ENCODE results near the gene JOSD2.

Gene JOSD2

GRCh38 chr19:50482916-50483315 is 28.1 kb downstream of the JOSD2 start:
- no peak overlapping the region for H2AFZ ChIP-seq (ENCODE audit: low read length)
- no peaks in the 10 kb centered on the region for H3K4me1 ChIP-seq (ENCODE audit: low read length)
- H3K36me3 ChIP-seq (replicated peaks; ENCODE audit: insufficient read depth, low read length): 0 out of 2 replicates have a peak, but pooled peaks cover 5% of the 10 kb centered on the region
- no peak overlapping the region for H3K4me2 ChIP-seq (ENCODE audit: low read depth, low read length)
- TF ChIP-seq EZH2phosphoT487 (IDR thresholded peaks at IDR 0.05; ENCODE audit: low read length): no peak
- TF ChIP-seq CTCF (IDR thresholded peaks at IDR 0.05; ENCODE audit: low read length): no peak
- no peak for TF ChIP-seq EZH2 (optimal IDR thresholded peaks at IDR 0.05; ENCODE audit: low read depth, low read length)
- no peaks in the 10 kb centered on the region for H3K9me3 ChIP-seq (replicated peaks; ENCODE audit: insufficient read depth, low read length)
- H3K79me2 ChIP-seq (ENCODE audit: low read length): peaks cover 17% of the 10 kb centered on the region
- no peak for DNase-seq
- no peak overlapping the region for H3K4me3 ChIP-seq (ENCODE audit: low read length)
- no peaks in the 10 kb centered on the region for H3K9me2 ChIP-seq (replicated peaks; ENCODE audit: insufficient read depth, low read length)
- H3K27me3 ChIP-seq (replicated peaks; ENCODE audit: insufficient read depth, low read length): no peaks in the 10 kb centered on the region
- H4K20me1 ChIP-seq (ENCODE audit: insufficient read depth, low read length): 0 out of 2 replicates have a peak, but pooled peaks cover 3% of the 10 kb centered on the region
- H3F3A ChIP-seq (ENCODE audit: insufficient read depth, low read length): no peaks in the 10 kb centered on the region
- no peak overlapping the region for H3K27ac ChIP-seq (ENCODE audit: low read length)
- no peak overlapping the region for H3K9ac ChIP-seq (ENCODE audit: low read length)

GRCh38 chr19:50482271-50482855 is 28.6 kb downstream of the JOSD2 start:
- peaks cover 3% of the 10 kb centered on the region; the same call in 1 of the 2 replicates for H4K20me1 ChIP-seq (ENCODE audit: insufficient read depth, low read length)
- no peak overlapping the region for H3K9ac ChIP-seq (ENCODE audit: low read length)
- peaks cover 23% of the 10 kb centered on the region for H3K79me2 ChIP-seq (ENCODE audit: low read length)
- H3K4me1 ChIP-seq (ENCODE audit: low read length): no peaks in the 10 kb centered on the region
- H3K9me3 ChIP-seq (replicated peaks; ENCODE audit: insufficient read depth, low read length): no peaks in the 10 kb centered on the region
- H3F3A ChIP-seq (ENCODE audit: insufficient read depth, low read length): no peaks in the 10 kb centered on the region
- TF ChIP-seq EZH2phosphoT487 (IDR thresholded peaks at IDR 0.05; ENCODE audit: low read length) (no peak), CTCF (IDR thresholded peaks at IDR 0.05; ENCODE audit: low read length) (no peak), EZH2 (optimal IDR thresholded peaks at IDR 0.05; ENCODE audit: low read depth, low read length) (no peak)
- H2AFZ ChIP-seq (ENCODE audit: low read length): no peak overlapping the region
- DNase-seq: no peak
- H3K4me3 ChIP-seq (ENCODE audit: low read length): no peak overlapping the region
- H3K27ac ChIP-seq (ENCODE audit: low read length): no peak overlapping the region
- 0 out of 2 replicates have a peak, but pooled peaks cover 5% of the 10 kb centered on the region for H3K36me3 ChIP-seq (replicated peaks; ENCODE audit: insufficient read depth, low read length)
- no peaks in the 10 kb centered on the region for H3K27me3 ChIP-seq (replicated peaks; ENCODE audit: insufficient read depth, low read length)
- H3K4me2 ChIP-seq (ENCODE audit: low read depth, low read length): no peak overlapping the region
- no peaks in the 10 kb centered on the region for H3K9me2 ChIP-seq (replicated peaks; ENCODE audit: insufficient read depth, low read length)

- no peak overlapping the region for H3K4me3 ChIP-seq (ENCODE audit: low read length)
- 0 out of 2 replicates have a peak, but pooled peaks cover 5% of the 10 kb centered on the region for H3K36me3 ChIP-seq (replicated peaks; ENCODE audit: insufficient read depth, low read length)
Measured at GRCh38 chr19:50481351-50482149, 29.4 kb downstream of the JOSD2 start.

More at GRCh38 chr19:50481351-50482149, 29.4 kb downstream of the JOSD2 start:
- Histone ChIP-seq H3F3A (ENCODE audit: insufficient read depth, low read length) (peaks cover 3% of the 10 kb centered on the region; the same call in 1 of the 2 replicates), H3K9ac (ENCODE audit: low read length) (no peak overlapping the region), H3K27ac (ENCODE audit: low read length) (no peak overlapping the region), H3K27me3 (replicated peaks; ENCODE audit: insufficient read depth, low read length) (no peaks in the 10 kb centered on the region), H3K4me2 (ENCODE audit: low read depth, low read length) (no peak overlapping the region), H3K79me2 (ENCODE audit: low read length) (peaks cover 31% of the 10 kb centered on the region), H3K9me2 (replicated peaks; ENCODE audit: insufficient read depth, low read length) (no peaks in the 10 kb centered on the region), H2AFZ (ENCODE audit: low read length) (no peak overlapping the region), H3K4me1 (ENCODE audit: low read length) (no peaks in the 10 kb centered on the region), H4K20me1 (ENCODE audit: insufficient read depth, low read length) (peaks cover 3% of the 10 kb centered on the region; the same call in 1 of the 2 replicates), H3K9me3 (replicated peaks; ENCODE audit: insufficient read depth, low read length) (no peaks in the 10 kb centered on the region)
- no peak for DNase-seq
- no peak for TF ChIP-seq EZH2phosphoT487 (IDR thresholded peaks at IDR 0.05; ENCODE audit: low read length)
- TF ChIP-seq CTCF (IDR thresholded peaks at IDR 0.05; ENCODE audit: low read length): no peak
- no peak for TF ChIP-seq EZH2 (optimal IDR thresholded peaks at IDR 0.05; ENCODE audit: low read depth, low read length)
